Measurements from ENCODE around the gene GRIA4. TPM values are rescaled to one million over a fixed set of nuclear protein-coding genes. Genes with fewer than 3 reads are reported as not detected.

The GRIA4 gene
- total and polyA plus RNA-seq, 7 donors: 0.03 to 0.17 (median 0.06) TPM; not detected in 4

GRCh38 chr11:105648762-105649161 is 38.9 kb downstream of the GRIA4 start:
- H3K4me3 ChIP-seq: no peak overlapping the region
- no peaks in the 10 kb centered on the region for H3K4me1 ChIP-seq
- ATAC-seq (no peak), DNase-seq (no peak)
- intact Hi-C loops (cut with DNase I): no loop called here
- no peak for TF ChIP-seq CTCF (IDR thresholded peaks at IDR 0.05)
- WGBS, 3 donors: 80 to 81% (median 81%) methylated on average over 4 of the region's 4 CpGs
- H3K36me3 ChIP-seq (ENCODE audit: insufficient read depth in 1 of 2, low read depth in 1 of 2): no peaks in the 10 kb centered on the region
- H3K27ac ChIP-seq: no peak overlapping the region
- no peaks in the 10 kb centered on the region for H3K27me3 ChIP-seq (ENCODE audit: insufficient read depth in 3 of 3, low read length in 2 of 3)
- no peaks in the 10 kb centered on the region for H3K9me3 ChIP-seq

- no peaks in the 10 kb centered on the region for H3K27me3 ChIP-seq (ENCODE audit: insufficient read depth in 3 of 3, low read length in 2 of 3)
- intact Hi-C loops (cut with DNase I): no loop called here
- no peaks in the 10 kb centered on the region for H3K9me3 ChIP-seq
- no peak for TF ChIP-seq CTCF (IDR thresholded peaks at IDR 0.05)
- no peaks in the 10 kb centered on the region for H3K36me3 ChIP-seq (ENCODE audit: insufficient read depth in 1 of 2, low read depth in 1 of 2)
- 85 to 89% (median 86%) methylated on average over 4 of the region's 4 CpGs for WGBS, 3 donors
- DNase-seq (no peak), ATAC-seq (no peak)
- H3K27ac ChIP-seq: no peak overlapping the region
- H3K4me3 ChIP-seq: no peak overlapping the region
- H3K4me1 ChIP-seq: no peaks in the 10 kb centered on the region
These were observed 55.4 kb downstream of the GRIA4 start for GRCh38 chr11:105665281-105665680.

- Histone ChIP-seq H3K27ac (no peak overlapping the region), H3K27me3 (ENCODE audit: insufficient read depth in 3 of 3, low read length in 2 of 3) (no peaks in the 10 kb centered on the region), H3K4me3 (no peak overlapping the region), H3K9me3 (no peaks in the 10 kb centered on the region), H3K36me3 (ENCODE audit: insufficient read depth in 1 of 2, low read depth in 1 of 2) (no peaks in the 10 kb centered on the region), H3K4me1 (no peaks in the 10 kb centered on the region)
- ATAC-seq (no peak), DNase-seq (no peak)
- 88 to 93% (median 88%) methylated on average over 1 of the region's 1 CpG for WGBS, 3 donors
- TF ChIP-seq CTCF (IDR thresholded peaks at IDR 0.05): no peak
- intact Hi-C loops (cut with DNase I): no loop called here
These were observed 57.6 kb downstream of the GRIA4 start for GRCh38 chr11:105667441-105667840.

GRCh38 chr11:105670811-105671210 is 60.9 kb downstream of the GRIA4 start:
- intact Hi-C loops (cut with DNase I): no loop called here

More at GRCh38 chr11:105670811-105671210, 60.9 kb downstream of the GRIA4 start:
- H3K4me1 ChIP-seq: no peaks in the 10 kb centered on the region
- H3K27me3 ChIP-seq (ENCODE audit: insufficient read depth in 3 of 3, low read length in 2 of 3): no peaks in the 10 kb centered on the region
- no peak overlapping the region for H3K4me3 ChIP-seq
- no peaks in the 10 kb centered on the region for H3K9me3 ChIP-seq
- no peaks in the 10 kb centered on the region for H3K36me3 ChIP-seq (ENCODE audit: insufficient read depth in 1 of 2, low read depth in 1 of 2)
- no peak for TF ChIP-seq CTCF (IDR thresholded peaks at IDR 0.05)
- H3K27ac ChIP-seq: no peak overlapping the region
- DNase-seq: no peak
- no peak for ATAC-seq

Data from psoas muscle (tissue), 8 donors.